Panc1 (cell line): ENCODE results near the gene AGMAT.
"Not testable (repeated sequence)": the region's sequence is repeated elsewhere in the genome, so short reads cannot be mapped to it uniquely, and the experiment has no call there.

Experiments used
- POLR2AphosphoS5 ChIP-seq: IDR thresholded peaks from 2 replicates; pipeline ENCODE4 v1.6.1; 2012; ENCODE audit warnings: mild to moderate bottlenecking, low read depth, low read length, moderate library complexity
- TF ChIP-seq, protein P1 (sequence below): fragments of 450-650 bp; IDR thresholded peaks from 2 replicates; pipeline ENCODE4 v1.5.1; 2017; ENCODE audit warnings: mild to moderate bottlenecking
- TF ChIP-seq, protein P2 (sequence below), 2 experiments: IDR thresholded peaks; 2 replicates each; pipeline ENCODE4 v1.6.1; 2011 to 2012; ENCODE audit warnings: low read depth in 2 of 2, control low read depth in 1 of 2, low read length in 1 of 2, mild to moderate bottlenecking in 1 of 2, moderate library complexity in 1 of 2; ENCODE audit not compliant: insufficient read depth in 1 of 2

DNA sequence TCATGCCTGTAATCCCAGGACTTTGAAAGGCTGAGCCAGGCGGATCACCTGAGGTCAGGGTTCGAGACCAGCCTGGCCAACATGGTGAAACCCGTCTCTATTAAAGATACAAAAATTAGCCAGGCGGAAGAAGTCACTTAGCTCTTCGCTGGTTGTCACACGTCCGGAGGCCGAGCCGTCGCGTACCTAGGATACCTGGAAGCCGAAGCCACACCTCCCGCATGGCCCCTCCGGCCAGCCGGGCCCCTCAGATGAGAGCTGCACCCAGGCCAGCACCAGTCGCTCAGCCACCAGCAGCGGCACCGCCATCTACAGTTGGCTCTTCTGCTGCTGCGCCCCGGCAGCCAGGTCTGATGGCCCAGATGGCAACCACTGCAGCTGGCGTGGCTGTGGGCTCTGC is 19.5 kb upstream of the AGMAT start:
- TF ChIP-seq, protein P1, sequence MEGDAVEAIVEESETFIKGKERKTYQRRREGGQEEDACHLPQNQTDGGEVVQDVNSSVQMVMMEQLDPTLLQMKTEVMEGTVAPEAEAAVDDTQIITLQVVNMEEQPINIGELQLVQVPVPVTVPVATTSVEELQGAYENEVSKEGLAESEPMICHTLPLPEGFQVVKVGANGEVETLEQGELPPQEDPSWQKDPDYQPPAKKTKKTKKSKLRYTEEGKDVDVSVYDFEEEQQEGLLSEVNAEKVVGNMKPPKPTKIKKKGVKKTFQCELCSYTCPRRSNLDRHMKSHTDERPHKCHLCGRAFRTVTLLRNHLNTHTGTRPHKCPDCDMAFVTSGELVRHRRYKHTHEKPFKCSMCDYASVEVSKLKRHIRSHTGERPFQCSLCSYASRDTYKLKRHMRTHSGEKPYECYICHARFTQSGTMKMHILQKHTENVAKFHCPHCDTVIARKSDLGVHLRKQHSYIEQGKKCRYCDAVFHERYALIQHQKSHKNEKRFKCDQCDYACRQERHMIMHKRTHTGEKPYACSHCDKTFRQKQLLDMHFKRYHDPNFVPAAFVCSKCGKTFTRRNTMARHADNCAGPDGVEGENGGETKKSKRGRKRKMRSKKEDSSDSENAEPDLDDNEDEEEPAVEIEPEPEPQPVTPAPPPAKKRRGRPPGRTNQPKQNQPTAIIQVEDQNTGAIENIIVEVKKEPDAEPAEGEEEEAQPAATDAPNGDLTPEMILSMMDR: not testable (repeated sequence)
- TF ChIP-seq POLR2AphosphoS5: not testable (repeated sequence)
- TF ChIP-seq, protein P2, sequence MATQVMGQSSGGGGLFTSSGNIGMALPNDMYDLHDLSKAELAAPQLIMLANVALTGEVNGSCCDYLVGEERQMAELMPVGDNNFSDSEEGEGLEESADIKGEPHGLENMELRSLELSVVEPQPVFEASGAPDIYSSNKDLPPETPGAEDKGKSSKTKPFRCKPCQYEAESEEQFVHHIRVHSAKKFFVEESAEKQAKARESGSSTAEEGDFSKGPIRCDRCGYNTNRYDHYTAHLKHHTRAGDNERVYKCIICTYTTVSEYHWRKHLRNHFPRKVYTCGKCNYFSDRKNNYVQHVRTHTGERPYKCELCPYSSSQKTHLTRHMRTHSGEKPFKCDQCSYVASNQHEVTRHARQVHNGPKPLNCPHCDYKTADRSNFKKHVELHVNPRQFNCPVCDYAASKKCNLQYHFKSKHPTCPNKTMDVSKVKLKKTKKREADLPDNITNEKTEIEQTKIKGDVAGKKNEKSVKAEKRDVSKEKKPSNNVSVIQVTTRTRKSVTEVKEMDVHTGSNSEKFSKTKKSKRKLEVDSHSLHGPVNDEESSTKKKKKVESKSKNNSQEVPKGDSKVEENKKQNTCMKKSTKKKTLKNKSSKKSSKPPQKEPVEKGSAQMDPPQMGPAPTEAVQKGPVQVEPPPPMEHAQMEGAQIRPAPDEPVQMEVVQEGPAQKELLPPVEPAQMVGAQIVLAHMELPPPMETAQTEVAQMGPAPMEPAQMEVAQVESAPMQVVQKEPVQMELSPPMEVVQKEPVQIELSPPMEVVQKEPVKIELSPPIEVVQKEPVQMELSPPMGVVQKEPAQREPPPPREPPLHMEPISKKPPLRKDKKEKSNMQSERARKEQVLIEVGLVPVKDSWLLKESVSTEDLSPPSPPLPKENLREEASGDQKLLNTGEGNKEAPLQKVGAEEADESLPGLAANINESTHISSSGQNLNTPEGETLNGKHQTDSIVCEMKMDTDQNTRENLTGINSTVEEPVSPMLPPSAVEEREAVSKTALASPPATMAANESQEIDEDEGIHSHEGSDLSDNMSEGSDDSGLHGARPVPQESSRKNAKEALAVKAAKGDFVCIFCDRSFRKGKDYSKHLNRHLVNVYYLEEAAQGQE (IDR thresholded peaks at IDR 0.05; ENCODE audit: insufficient read depth in 1 of 2, low read depth in 2 of 2, low read length in 1 of 2): not testable (repeated sequence)
